Measurements from ENCODE around the gene A3GALT2. TPM values are rescaled to one million over a fixed set of nuclear protein-coding genes. Genes with fewer than 3 reads are reported as not detected.
A peak's percentile ranks its signal among the peaks of the same experiment; 100 is the strongest.

Gene A3GALT2
- total RNA-seq (2013) = not detected
- polyA plus RNA-seq (not detected), polyA minus RNA-seq (not detected in 2 replicates), total RNA-seq (0.06 to 0.74 (median 0.36) reads per million in 11 experiments)

DNA sequence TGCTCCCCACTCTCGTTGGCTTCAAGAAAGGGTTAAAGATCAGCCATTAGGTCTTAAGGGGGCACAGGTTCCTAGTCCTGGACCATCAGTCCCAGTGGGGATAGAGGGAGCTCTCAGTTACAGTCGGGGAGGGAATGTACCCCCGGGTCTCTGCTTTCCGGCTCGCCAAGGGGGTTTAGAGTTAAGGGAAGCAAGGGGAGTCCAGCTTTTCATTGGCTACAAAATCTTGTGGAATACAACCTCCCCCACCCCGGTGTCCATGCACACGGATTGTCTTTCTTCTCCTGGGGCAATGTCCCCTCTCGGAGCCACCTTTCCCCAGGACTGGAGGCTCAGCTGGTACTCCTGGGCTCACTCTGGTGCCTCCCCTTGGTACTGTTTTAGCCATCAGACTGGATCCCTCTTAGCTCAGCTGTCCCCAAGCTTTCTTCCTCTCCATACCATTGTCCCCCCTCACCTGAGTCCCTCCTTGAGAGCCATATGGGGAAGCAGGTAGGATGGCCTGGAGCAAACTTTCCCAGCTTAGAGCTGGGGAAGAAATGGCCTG lies at the start of gene A3GALT2:
A3GALT2 (minus strand) TSS at position 480 of the 547 bp plus-strand sequence; CDS start at position 480, 0 bp downstream.
- Histone ChIP-seq H3K4me3 (replicated peaks in 1 of 3; ENCODE audit: low read depth in 2 of 3, low read length in 3 of 3) (no peak within 1 kb of the TSS), H3K27me3 (ENCODE audit: control insufficient read depth in 2 of 2, insufficient read depth in 2 of 2, low read length in 2 of 2) (peaks cover 0 to 3% of the 10 kb centered on the region in 2 donors), H3K36me3 (replicated peaks in 1 of 2; ENCODE audit: control insufficient read depth in 1 of 2, insufficient read depth in 2 of 2, low read length in 2 of 2) (peaks cover 37% of the 10 kb centered on the region in 2 donors), H2AFZ (ENCODE audit: insufficient read depth, low read depth, low read length, poor library complexity, severe bottlenecking) (no peak within 1 kb of the TSS), H3K9ac (ENCODE audit: insufficient read depth, low read length, poor library complexity, severe bottlenecking) (no peak within 1 kb of the TSS), H3K9me3 (replicated peaks in 1 of 2; ENCODE audit: control insufficient read depth in 1 of 2, insufficient read depth in 1 of 2, low read length in 2 of 2) (no peaks in the 10 kb centered on the region), H3K4me2 (replicated peaks; ENCODE audit: extremely low read depth, low read length, poor library complexity, severe bottlenecking) (no peak within 1 kb of the TSS), H3K79me2 (ENCODE audit: insufficient read depth, low read length) (peaks cover 6% of the 10 kb centered on the region), H3K4me1 (ENCODE audit: control insufficient read depth in 1 of 2, insufficient read depth in 2 of 2, low read length in 2 of 2) (peaks cover 5 to 6% of the 10 kb centered on the region in 2 donors), H3K27ac (ENCODE audit: low read depth in 1 of 2, low read length in 2 of 2) (no peak within 1 kb of the TSS), H4K20me1 (ENCODE audit: insufficient read depth, low read length) (peaks cover 39% of the 10 kb centered on the region)
- peaks cover 8 to 16% (median 10%) of the 10 kb centered on the region in 3 donors for H3K27me3 Mint-ChIP-seq (ENCODE audit: low read depth in 3 of 3)
- peaks cover 0 to 3% (median 0%) of the 10 kb centered on the region in 7 donors for H3K9me3 Mint-ChIP-seq
- peaks cover 32 to 44% of the 10 kb centered on the region in 2 donors for H3K36me3 Mint-ChIP-seq
- H3K27ac Mint-ChIP-seq = peak within 1 kb of the TSS in 2 of 7 donors; percentile 30 to 73
- no peak for DNase-seq
- TF ChIP-seq, protein P1, sequence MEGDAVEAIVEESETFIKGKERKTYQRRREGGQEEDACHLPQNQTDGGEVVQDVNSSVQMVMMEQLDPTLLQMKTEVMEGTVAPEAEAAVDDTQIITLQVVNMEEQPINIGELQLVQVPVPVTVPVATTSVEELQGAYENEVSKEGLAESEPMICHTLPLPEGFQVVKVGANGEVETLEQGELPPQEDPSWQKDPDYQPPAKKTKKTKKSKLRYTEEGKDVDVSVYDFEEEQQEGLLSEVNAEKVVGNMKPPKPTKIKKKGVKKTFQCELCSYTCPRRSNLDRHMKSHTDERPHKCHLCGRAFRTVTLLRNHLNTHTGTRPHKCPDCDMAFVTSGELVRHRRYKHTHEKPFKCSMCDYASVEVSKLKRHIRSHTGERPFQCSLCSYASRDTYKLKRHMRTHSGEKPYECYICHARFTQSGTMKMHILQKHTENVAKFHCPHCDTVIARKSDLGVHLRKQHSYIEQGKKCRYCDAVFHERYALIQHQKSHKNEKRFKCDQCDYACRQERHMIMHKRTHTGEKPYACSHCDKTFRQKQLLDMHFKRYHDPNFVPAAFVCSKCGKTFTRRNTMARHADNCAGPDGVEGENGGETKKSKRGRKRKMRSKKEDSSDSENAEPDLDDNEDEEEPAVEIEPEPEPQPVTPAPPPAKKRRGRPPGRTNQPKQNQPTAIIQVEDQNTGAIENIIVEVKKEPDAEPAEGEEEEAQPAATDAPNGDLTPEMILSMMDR (IDR thresholded peaks at IDR 0.05) = no peak
- intact Hi-C loops (cut with micrococcal nuclease) = no loop called here
- H3K4me3 Mint-ChIP-seq = no peak within 1 kb of the TSS
- peaks cover 3% of the 10 kb centered on the region for H3K4me1 Mint-ChIP-seq
- 92% methylated on average over 2 of the region's 8 CpGs for WGBS (ENCODE audit: insufficient coverage)

DNA sequence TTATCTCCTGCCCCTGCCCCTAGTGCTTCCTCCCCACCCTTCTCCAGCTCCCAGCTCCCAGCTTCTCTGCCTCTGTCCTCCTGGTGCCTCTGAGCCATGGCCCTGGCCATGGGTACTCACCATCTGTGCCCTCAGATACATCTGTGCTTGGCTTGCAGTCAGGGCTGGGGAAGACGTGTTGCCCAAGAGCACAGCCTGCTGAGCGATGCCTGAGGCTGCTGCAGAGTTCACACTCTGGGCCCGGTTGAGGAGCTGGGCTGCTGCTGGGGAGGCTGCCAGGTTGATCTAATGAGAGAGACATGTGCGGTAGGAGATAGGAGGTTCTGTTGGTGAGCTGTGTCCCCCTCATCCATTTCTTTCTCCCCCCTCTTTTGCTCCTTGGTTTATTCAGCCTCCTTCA lies 49.4 kb upstream of the A3GALT2 start:
- H3K4me1 ChIP-seq (ENCODE audit: control insufficient read depth in 1 of 2, insufficient read depth in 2 of 2, low read length in 2 of 2) = peaks cover 12 to 13% of the 10 kb centered on the region in 2 donors
- no peak overlapping the region for H2AFZ ChIP-seq (ENCODE audit: insufficient read depth, low read depth, low read length, poor library complexity, severe bottlenecking)
- H3K36me3 ChIP-seq (replicated peaks in 1 of 2; ENCODE audit: control insufficient read depth in 1 of 2, insufficient read depth in 2 of 2, low read length in 2 of 2) = peaks cover 0 to 2% of the 10 kb centered on the region in 2 donors
- H3K4me2 ChIP-seq (replicated peaks; ENCODE audit: extremely low read depth, low read length, poor library complexity, severe bottlenecking) = no peak overlapping the region
- DNase-seq = no peak
- no peak overlapping the region for H3K4me3 ChIP-seq (replicated peaks in 1 of 3; ENCODE audit: low read depth in 2 of 3, low read length in 3 of 3)
- no peaks in the 10 kb centered on the region for H3K79me2 ChIP-seq (ENCODE audit: insufficient read depth, low read length)
- H3K27me3 Mint-ChIP-seq (ENCODE audit: low read depth in 3 of 3) = peaks cover 0 to 6% (median 4%) of the 10 kb centered on the region in 3 donors
- H3K4me3 Mint-ChIP-seq = no peak overlapping the region
- intact Hi-C loops (cut with micrococcal nuclease) = no loop called here
- 77% methylated on average over 3 of the region's 4 CpGs for WGBS (ENCODE audit: insufficient coverage)
- no peaks in the 10 kb centered on the region for H3K9me3 ChIP-seq (replicated peaks in 1 of 2; ENCODE audit: control insufficient read depth in 1 of 2, insufficient read depth in 1 of 2, low read length in 2 of 2)
- TF ChIP-seq, protein P1 (IDR thresholded peaks at IDR 0.05) = no peak
- no peaks in the 10 kb centered on the region for H3K27me3 ChIP-seq (ENCODE audit: control insufficient read depth in 2 of 2, insufficient read depth in 2 of 2, low read length in 2 of 2)
- H3K27ac Mint-ChIP-seq = peak overlapping the region in 1 of 7 donors; percentile 5
- no peak overlapping the region for H3K27ac ChIP-seq (ENCODE audit: low read depth in 1 of 2, low read length in 2 of 2)
- no peaks in the 10 kb centered on the region for H4K20me1 ChIP-seq (ENCODE audit: insufficient read depth, low read length)
- peaks cover 16% of the 10 kb centered on the region for H3K4me1 Mint-ChIP-seq
- no peaks in the 10 kb centered on the region for H3K9me3 Mint-ChIP-seq
- peaks cover 26 to 29% of the 10 kb centered on the region in 2 donors for H3K36me3 Mint-ChIP-seq
- no peak overlapping the region for H3K9ac ChIP-seq (ENCODE audit: insufficient read depth, low read length, poor library complexity, severe bottlenecking)

All from CD14-positive monocyte (primary cell).